GF-D8 (cell line): ENCODE results near the gene LMO2.

Experiments
- DNase-seq: peaks from one replicate; lab custom pipeline; 2025; lab: John Stamatoyannopoulos, UW

LMO2 gene

GRCh38 chr11:33913991-33914390 lies 22.1 kb upstream of the LMO2 start:
- no peak for DNase-seq

- DNase-seq, result peak; percentile 49
Measured at GRCh38 chr11:33912405-33913361, 20.8 kb upstream of the LMO2 start.

GRCh38 chr11:33910958-33911339 lies 19.1 kb upstream of the LMO2 start:
- DNase-seq, result no peak

- no peak for DNase-seq
Measured at GRCh38 chr11:33910296-33910957, 18.6 kb upstream of the LMO2 start.

- no peak for DNase-seq
Measured at GRCh38 chr11:33909552-33909951, 17.7 kb upstream of the LMO2 start.

GRCh38 chr11:33909150-33909549 lies 17.3 kb upstream of the LMO2 start:
- DNase-seq, result no peak

GRCh38 chr11:33907421-33907820 lies 15.5 kb upstream of the LMO2 start:
- DNase-seq, result no peak

- DNase-seq, result no peak
Measured at GRCh38 chr11:33906484-33907186, 14.8 kb upstream of the LMO2 start.

GRCh38 chr11:33904102-33904501 lies 12.2 kb upstream of the LMO2 start:
- DNase-seq, result no peak

- DNase-seq, result no peak
Measured at GRCh38 chr11:33900159-33900840, 8.4 kb upstream of the LMO2 start.

- DNase-seq, result no peak
Measured at GRCh38 chr11:33899400-33900037, 7.6 kb upstream of the LMO2 start.

GRCh38 chr11:33898957-33899356 lies 7.1 kb upstream of the LMO2 start:
- DNase-seq, result no peak

- DNase-seq, result no peak
Measured at GRCh38 chr11:33897761-33898375, 6.0 kb upstream of the LMO2 start.

- DNase-seq, result no peak
Measured at GRCh38 chr11:33896911-33897310, 5.0 kb upstream of the LMO2 start.

GRCh38 chr11:33895752-33896137 lies 3.9 kb upstream of the LMO2 start:
- DNase-seq, result no peak

- DNase-seq, result no peak
Measured at GRCh38 chr11:33894398-33894746, 2.5 kb upstream of the LMO2 start.

GRCh38 chr11:33893711-33894397 lies 2.0 kb upstream of the LMO2 start:
- peak; percentile 93 for DNase-seq

GRCh38 chr11:33892906-33893594 lies 1.2 kb upstream of the LMO2 start:
- DNase-seq, result peak; percentile 43

GRCh38 chr11:33889821-33890378 lies 2.0 kb downstream of the LMO2 start:
- no peak for DNase-seq

- DNase-seq, result no peak
Measured at GRCh38 chr11:33889296-33889695, 2.6 kb downstream of the LMO2 start.
